ENCODE data around the gene TMEM191B.
"Not testable (repeated sequence)": the region's sequence is repeated elsewhere in the genome, so short reads cannot be mapped to it uniquely, and the experiment has no call there.

GRCh38 chr22:18513454-18513853 is 14.1 kb upstream of the TMEM191B start:
- not testable (repeated sequence) for TF ChIP-seq CTCF, POLR2A (IDR thresholded peaks at IDR 0.05)
